GM19438 (cell line): ENCODE data around the gene ACVR2A.

ENCODE experiments used
- ATAC-seq: cut with Tn5 transposase; IDR thresholded peaks from one replicate; pipeline ENCODE4 v1.9.1; 2021; ENCODE audit warnings: low read depth; ENCODE audit not compliant: unreplicated experiment

The ACVR2A gene

GRCh38 chr2:147854557-147855134, 9.8 kb downstream of the ACVR2A start:
- no peak for ATAC-seq

- no peak for ATAC-seq
Measured at GRCh38 chr2:147855316-147855715, 10.5 kb downstream of the ACVR2A start.

GRCh38 chr2:147855977-147856376, 11.1 kb downstream of the ACVR2A start:
- ATAC-seq = no peak

GRCh38 chr2:147860009-147860408, 15.2 kb downstream of the ACVR2A start:
- ATAC-seq = no peak

DNA sequence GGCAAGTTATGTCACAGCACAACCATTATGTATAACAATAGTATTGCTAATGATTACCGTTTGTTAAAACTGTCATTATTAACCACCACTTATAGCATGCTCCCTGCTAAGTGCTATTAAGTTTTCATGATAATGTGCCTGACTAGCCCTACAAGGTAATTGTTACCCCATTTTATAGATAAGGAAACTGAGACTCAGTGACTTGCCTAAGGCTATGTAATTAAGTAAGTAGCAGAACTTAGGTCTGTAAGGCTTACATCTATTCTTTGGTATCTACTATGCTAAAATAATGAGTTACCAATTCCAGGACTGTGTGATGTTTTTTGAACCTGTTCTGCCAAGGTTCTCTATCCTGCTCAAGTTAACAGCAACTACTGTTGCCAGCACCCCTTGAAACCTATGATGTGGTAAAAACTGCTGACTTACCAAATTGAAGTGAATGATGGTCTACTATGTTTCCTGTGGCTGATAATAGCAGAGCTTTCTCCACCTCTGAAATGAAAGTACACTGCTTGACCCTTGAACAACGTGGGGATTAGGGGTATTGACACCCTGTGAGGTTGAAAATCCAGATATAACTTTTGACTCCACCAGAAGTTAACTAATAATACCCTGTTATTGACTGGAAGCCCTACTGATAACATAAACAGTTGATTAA, 18.2 kb downstream of the ACVR2A start:
- no peak for ATAC-seq

GRCh38 chr2:147863835-147864234, 19.0 kb downstream of the ACVR2A start:
- no peak for ATAC-seq

GRCh38 chr2:147865560-147865959, 20.7 kb downstream of the ACVR2A start:
- ATAC-seq = no peak

DNA sequence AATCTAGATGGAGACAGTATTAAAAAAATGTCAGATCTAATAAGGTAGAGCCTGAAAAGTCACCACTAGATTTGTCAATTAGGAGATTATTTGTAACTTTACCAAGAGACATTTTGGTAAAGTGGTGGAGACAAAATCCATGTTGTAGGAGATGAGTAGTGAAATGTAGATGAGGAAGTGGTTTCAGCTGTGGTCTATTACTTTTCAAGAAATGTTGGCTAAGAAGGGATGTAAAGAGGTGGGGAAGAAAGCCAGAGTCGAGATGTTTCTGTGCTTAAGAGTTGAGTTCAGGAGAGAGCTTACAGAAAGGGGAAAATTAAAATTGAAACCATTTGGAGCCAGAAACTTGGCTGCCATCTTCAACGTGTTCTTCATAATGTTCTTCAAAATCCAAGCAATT, 22.2 kb downstream of the ACVR2A start:
- no peak for ATAC-seq

- ATAC-seq = no peak
Measured at GRCh38 chr2:147869934-147870333, 25.1 kb downstream of the ACVR2A start.

- ATAC-seq = no peak
Measured at GRCh38 chr2:147872967-147873366, 28.1 kb downstream of the ACVR2A start.

DNA sequence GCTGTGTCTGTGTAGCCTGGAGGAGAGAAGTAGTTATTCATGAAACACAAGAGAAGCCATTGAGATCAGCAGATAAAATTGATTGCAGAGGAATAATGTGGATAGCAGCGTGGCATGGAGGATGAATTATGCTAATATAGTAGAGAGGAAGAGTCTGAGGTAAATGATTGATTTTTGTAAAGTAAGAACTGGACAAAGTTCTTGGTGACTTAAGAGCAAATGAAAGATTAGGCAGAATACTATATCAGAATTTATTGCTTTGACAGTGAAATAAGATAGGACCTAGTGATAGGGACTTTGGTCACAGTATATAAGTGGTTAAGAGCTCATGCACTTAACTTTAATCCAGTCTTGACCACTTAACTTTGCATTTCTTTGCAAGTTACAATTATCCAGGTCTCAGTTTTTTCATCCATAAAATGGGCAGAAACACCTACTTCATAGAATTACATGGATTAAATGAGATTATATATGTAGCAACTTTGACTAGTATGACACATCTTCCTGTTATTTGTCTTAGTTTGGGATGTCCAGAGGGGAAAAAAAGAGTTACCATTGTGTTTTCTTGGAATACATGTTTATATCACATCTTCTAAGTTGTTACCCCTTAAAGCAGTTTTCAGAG, 29.1 kb downstream of the ACVR2A start:
- ATAC-seq = no peak

- ATAC-seq = no peak
Measured at GRCh38 chr2:147879846-147880245, 35.0 kb downstream of the ACVR2A start.

GRCh38 chr2:147882631-147883030, 37.8 kb downstream of the ACVR2A start:
- ATAC-seq = no peak

DNA sequence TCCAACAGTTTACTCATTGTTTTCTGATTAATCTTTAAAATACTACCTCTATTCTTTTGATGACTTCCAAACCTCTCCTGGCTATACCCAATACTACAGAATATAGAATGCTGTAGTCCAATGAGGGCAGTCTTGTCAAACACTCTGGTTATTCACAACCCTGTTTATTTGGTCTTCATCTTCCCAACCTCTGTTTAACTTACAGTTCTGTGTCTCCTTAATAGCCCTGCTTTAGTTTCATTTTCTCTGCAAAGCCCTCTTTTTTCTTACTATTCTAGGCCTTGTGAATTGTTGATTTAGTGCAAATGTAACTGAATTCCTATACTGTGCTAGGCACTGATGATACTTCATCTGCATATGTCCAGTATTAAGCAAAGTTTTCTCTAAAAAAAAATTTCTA, 40.0 kb downstream of the ACVR2A start:
- ATAC-seq = no peak

GRCh38 chr2:147886136-147886535, 41.3 kb downstream of the ACVR2A start:
- no peak for ATAC-seq

DNA sequence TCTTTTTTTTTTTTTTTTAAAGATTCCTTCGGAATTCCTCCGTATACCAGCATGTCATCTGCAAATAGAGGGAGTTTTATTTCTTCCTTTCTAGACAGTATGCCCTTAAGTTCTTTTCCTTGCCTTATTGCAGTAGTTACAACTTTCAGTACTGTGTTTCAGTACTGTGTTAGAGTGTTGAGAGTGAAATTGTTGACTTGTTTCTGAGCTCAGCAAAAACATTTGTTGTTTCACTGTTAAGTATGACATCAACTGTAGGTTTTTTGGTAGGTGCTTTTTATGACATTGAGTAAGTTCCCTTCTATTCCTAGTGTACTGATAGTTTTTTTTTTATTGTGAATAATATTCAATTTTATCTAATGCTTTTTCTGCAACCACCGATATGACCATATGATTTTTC, 43.9 kb downstream of the ACVR2A start:
- ATAC-seq = peak; percentile 82

- ATAC-seq = no peak
Measured at GRCh38 chr2:147904051-147904450, 59.2 kb downstream of the ACVR2A start.

- no peak for ATAC-seq
Measured at GRCh38 chr2:147909178-147909577, 64.3 kb downstream of the ACVR2A start.

GRCh38 chr2:147910990-147911473, 66.2 kb downstream of the ACVR2A start:
- ATAC-seq = no peak

DNA sequence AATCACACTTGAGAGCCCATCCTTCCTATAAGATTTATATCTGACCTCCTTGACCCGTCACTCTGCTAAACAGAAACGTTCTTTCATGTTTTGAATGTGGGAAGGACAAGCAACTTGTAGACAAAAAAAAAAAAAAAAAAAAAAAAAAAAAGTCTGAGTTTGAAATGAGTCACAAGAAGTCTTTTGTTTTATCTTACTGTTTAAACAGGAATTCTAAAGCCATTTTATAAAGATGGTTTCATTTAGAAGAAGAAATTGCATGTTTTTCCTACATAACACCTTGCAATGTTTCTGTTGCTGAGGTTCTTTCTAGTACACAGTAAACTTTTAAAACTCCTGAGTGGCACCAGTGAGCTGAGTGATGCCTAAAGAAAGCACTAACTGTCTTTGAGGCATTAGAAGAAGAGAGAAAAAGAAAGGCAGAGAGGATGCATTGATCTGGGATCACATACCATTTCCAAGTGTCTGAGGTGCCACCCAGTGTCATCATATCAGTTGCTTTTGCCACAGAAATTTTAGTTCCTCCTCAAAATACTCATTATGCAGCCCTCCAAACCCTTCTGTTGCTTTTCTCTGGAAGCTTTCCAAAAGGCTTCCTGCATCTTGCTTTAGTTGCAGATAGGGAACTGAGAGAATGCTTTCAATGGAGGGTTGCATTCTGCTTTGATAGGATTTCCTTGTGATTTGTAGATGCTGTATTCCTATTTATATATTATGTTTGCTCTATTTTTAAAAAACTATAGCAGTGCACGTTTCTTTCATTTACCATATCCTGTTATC, 69.1 kb downstream of the ACVR2A start:
- no peak for ATAC-seq

- ATAC-seq = no peak
Measured at GRCh38 chr2:147916067-147916466, 71.2 kb downstream of the ACVR2A start.
